ENCODE results near the gene LPP. TPM values are rescaled to one million over a fixed set of nuclear protein-coding genes. Genes with fewer than 3 reads are reported as not detected.

LPP gene
- total and polyA plus RNA-seq, 2 donors from 2014 or later = 6.7 to 233 TPM

DNA sequence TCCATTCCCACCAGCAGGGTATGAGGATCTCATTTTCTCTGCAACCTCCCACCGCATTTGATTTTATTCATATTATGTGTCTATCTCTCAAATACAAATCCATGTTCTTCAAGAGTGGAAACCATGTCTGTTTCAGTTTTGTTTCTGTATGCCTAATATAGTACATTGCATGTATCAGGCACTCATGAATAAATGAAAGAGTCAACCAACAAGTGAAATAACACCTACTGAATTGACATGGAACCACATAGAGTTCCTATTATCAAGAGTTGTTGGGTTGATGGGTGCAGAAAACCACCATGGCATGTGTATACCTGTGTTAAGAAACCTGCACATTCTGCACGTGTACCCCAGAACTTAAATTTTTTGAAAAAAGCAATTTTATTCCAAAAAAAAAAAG, 466.8 kb downstream of the LPP start:
- Histone ChIP-seq H3K4me3 (ENCODE audit: low read length in 3 of 3) (no peak overlapping the region), H3K27me3 (ENCODE audit: control insufficient read depth, insufficient read depth, low read length) (no peaks in the 10 kb centered on the region), H3K27ac (ENCODE audit: low read depth in 2 of 2, low read length in 2 of 2) (no peak overlapping the region), H3K9ac (ENCODE audit: low read length in 3 of 3) (no peak overlapping the region), H3K36me3 (ENCODE audit: control insufficient read depth in 2 of 3, insufficient read depth in 3 of 3, low read length in 3 of 3) (no peaks in the 10 kb centered on the region), H3K9me3 (ENCODE audit: control insufficient read depth in 2 of 3, insufficient read depth in 1 of 3, low read length in 3 of 3) (no peaks in the 10 kb centered on the region), H3K4me1 (ENCODE audit: control insufficient read depth in 2 of 3, insufficient read depth in 2 of 3, low read depth in 1 of 3, low read length in 3 of 3) (no peaks in the 10 kb centered on the region)
- intact Hi-C loops (cut with DNase I) = no loop called here
- FAIRE-seq (no peak), DNase-seq (no peak)
- TF ChIP-seq, protein P1, sequence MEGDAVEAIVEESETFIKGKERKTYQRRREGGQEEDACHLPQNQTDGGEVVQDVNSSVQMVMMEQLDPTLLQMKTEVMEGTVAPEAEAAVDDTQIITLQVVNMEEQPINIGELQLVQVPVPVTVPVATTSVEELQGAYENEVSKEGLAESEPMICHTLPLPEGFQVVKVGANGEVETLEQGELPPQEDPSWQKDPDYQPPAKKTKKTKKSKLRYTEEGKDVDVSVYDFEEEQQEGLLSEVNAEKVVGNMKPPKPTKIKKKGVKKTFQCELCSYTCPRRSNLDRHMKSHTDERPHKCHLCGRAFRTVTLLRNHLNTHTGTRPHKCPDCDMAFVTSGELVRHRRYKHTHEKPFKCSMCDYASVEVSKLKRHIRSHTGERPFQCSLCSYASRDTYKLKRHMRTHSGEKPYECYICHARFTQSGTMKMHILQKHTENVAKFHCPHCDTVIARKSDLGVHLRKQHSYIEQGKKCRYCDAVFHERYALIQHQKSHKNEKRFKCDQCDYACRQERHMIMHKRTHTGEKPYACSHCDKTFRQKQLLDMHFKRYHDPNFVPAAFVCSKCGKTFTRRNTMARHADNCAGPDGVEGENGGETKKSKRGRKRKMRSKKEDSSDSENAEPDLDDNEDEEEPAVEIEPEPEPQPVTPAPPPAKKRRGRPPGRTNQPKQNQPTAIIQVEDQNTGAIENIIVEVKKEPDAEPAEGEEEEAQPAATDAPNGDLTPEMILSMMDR (IDR thresholded peaks at IDR 0.05; ENCODE audit: borderline replicate concordance, extremely low read depth, insufficient read depth) = no peak

DNA sequence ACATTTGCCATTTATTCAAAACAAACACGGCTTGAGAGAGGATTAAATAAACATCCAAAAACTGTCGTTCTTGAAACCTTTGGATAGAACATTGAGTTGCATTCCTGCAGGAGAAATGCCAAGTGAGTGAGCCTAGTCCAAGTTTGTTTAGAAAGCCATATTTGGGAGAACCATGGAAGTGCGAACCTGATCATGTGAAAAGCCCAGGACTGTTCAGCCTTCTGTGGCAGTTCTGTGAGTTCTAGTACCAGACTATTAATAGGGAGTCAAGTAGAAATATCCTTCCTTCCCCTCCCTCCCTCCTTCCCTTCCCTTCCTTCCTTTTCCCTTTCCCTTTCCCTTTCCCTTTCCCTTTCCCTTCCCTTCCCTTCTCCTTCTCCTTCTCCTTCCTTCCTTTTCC, 470.4 kb downstream of the LPP start:
- H3K36me3 ChIP-seq (ENCODE audit: control insufficient read depth in 2 of 3, insufficient read depth in 3 of 3, low read length in 3 of 3) = no peaks in the 10 kb centered on the region
- H3K9me3 ChIP-seq (ENCODE audit: control insufficient read depth in 2 of 3, insufficient read depth in 1 of 3, low read length in 3 of 3) = no peaks in the 10 kb centered on the region
- peak overlapping the region in 1 of 2 donors; percentile 23 for H3K27ac ChIP-seq (ENCODE audit: low read depth in 2 of 2, low read length in 2 of 2)
- H3K4me1 ChIP-seq (ENCODE audit: control insufficient read depth in 2 of 3, insufficient read depth in 2 of 3, low read depth in 1 of 3, low read length in 3 of 3) = no peaks in the 10 kb centered on the region
- FAIRE-seq (no peak), DNase-seq (peak in 1 of 5 donors; percentile 2)
- H3K9ac ChIP-seq (ENCODE audit: low read length in 3 of 3) = no peak overlapping the region
- TF ChIP-seq, protein P1 (IDR thresholded peaks at IDR 0.05; ENCODE audit: borderline replicate concordance, extremely low read depth, insufficient read depth) = no peak
- no peak overlapping the region for H3K4me3 ChIP-seq (ENCODE audit: low read length in 3 of 3)
- intact Hi-C loops (cut with DNase I) = no loop called here
- H3K27me3 ChIP-seq (ENCODE audit: control insufficient read depth, insufficient read depth, low read length) = no peaks in the 10 kb centered on the region

DNA sequence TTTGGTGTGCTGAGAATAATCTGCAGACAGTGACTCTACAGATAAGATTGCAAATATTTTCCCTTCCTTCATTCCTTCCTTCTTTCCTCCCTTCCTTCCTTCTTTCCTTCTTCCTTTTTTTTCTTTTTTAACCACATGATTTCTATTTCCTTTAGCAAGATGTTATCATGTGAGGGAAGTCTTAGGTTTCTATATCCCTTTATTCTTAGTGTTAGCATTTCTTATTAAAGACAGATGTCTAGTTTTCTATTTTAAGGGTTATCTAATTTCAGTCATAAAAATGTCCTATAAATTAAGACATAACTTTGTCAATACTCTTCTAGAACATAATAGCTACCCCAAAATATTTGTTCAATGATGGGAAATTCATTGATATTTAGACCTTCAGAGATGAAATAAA, 470.9 kb downstream of the LPP start:
- intact Hi-C loops (cut with DNase I) = no loop called here
- H3K4me3 ChIP-seq (ENCODE audit: low read length in 3 of 3) = no peak overlapping the region
- TF ChIP-seq, protein P1 (IDR thresholded peaks at IDR 0.05; ENCODE audit: borderline replicate concordance, extremely low read depth, insufficient read depth) = no peak
- H3K36me3 ChIP-seq (ENCODE audit: control insufficient read depth in 2 of 3, insufficient read depth in 3 of 3, low read length in 3 of 3) = no peaks in the 10 kb centered on the region
- H3K4me1 ChIP-seq (ENCODE audit: control insufficient read depth in 2 of 3, insufficient read depth in 2 of 3, low read depth in 1 of 3, low read length in 3 of 3) = no peaks in the 10 kb centered on the region
- H3K27ac ChIP-seq (ENCODE audit: low read depth in 2 of 2, low read length in 2 of 2) = peak overlapping the region in 1 of 2 donors; percentile 23
- H3K9ac ChIP-seq (ENCODE audit: low read length in 3 of 3) = no peak overlapping the region
- no peak for FAIRE-seq
- DNase-seq = no peak
- no peaks in the 10 kb centered on the region for H3K27me3 ChIP-seq (ENCODE audit: control insufficient read depth, insufficient read depth, low read length)
- no peaks in the 10 kb centered on the region for H3K9me3 ChIP-seq (ENCODE audit: control insufficient read depth in 2 of 3, insufficient read depth in 1 of 3, low read length in 3 of 3)

DNA sequence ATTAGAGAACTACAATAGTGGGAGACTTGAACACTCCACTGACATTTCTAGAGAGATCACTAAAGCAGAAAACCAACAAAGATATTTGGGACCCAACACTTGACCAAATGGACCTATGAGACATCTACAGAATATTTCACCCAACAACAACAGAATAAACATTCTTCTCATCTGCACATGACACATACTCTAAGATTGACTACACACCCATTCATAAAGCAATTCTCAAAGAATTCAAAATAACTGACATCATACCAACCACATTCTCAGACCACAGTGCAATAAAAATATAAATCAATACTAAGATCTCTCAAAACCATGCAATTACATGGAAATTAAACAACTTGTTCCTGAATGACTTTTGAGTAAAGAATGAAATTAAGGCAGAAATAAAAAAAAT, 473.7 kb downstream of the LPP start:
- H3K27me3 ChIP-seq (ENCODE audit: control insufficient read depth, insufficient read depth, low read length) = no peaks in the 10 kb centered on the region
- H3K9me3 ChIP-seq (ENCODE audit: control insufficient read depth in 2 of 3, insufficient read depth in 1 of 3, low read length in 3 of 3) = no peaks in the 10 kb centered on the region
- no peak for DNase-seq
- no peak overlapping the region for H3K4me3 ChIP-seq (ENCODE audit: low read length in 3 of 3)
- no peak overlapping the region for H3K27ac ChIP-seq (ENCODE audit: low read depth in 2 of 2, low read length in 2 of 2)
- no peak for FAIRE-seq
- no peaks in the 10 kb centered on the region for H3K4me1 ChIP-seq (ENCODE audit: control insufficient read depth in 2 of 3, insufficient read depth in 2 of 3, low read depth in 1 of 3, low read length in 3 of 3)
- TF ChIP-seq, protein P1 (IDR thresholded peaks at IDR 0.05; ENCODE audit: borderline replicate concordance, extremely low read depth, insufficient read depth) = no peak
- intact Hi-C loops (cut with DNase I) = no loop called here
- H3K9ac ChIP-seq (ENCODE audit: low read length in 3 of 3) = no peak overlapping the region
- no peaks in the 10 kb centered on the region for H3K36me3 ChIP-seq (ENCODE audit: control insufficient read depth in 2 of 3, insufficient read depth in 3 of 3, low read length in 3 of 3)

Measured in kidney (tissue), 14 donors.